CD4-positive, alpha-beta memory T cell (primary cell): ENCODE measurements around the gene LAMB2. TPM values are rescaled to one million over a fixed set of nuclear protein-coding genes. Genes with fewer than 3 reads are reported as not detected.

Source experiments
- CTCF ChIA-PET: fragments of 350-600 bp; sonication (Branson Sonifier 250); formaldehyde crosslinking; loops from one replicate; lab custom pipeline; 2021; ENCODE audit warnings: inconsistent platforms; ENCODE audit not compliant: partially characterized antibody; lab: Charles Lee
- POLR2A ChIA-PET: fragments of 350-600 bp; sonication (Branson Sonifier 250); formaldehyde crosslinking; loops from one replicate; lab custom pipeline; 2021; ENCODE audit not compliant: partially characterized antibody; lab: Charles Lee
- DNase-seq, 5 donors: peaks; one replicate each; pipeline versions ENCODE4 v3.0.0 to v3.0.0-alpha.2; 2020 to 2022; ENCODE audit warnings: mixed read lengths in 1 of 5
- H3K27ac ChIP-seq: one replicate; pipeline ENCODE4 v1.7.0; 2013; ENCODE audit warnings: low read depth, low read length
- H3K27me3 ChIP-seq: 2 replicates; pipeline ENCODE4 v1.7.0; 2013; ENCODE audit warnings: mild to moderate bottlenecking, low read length, moderate library complexity; ENCODE audit not compliant: insufficient read depth
- H3K36me3 ChIP-seq: 2 replicates; pipeline ENCODE4 v1.7.0; 2013; ENCODE audit warnings: mild to moderate bottlenecking, low read length, moderate library complexity; ENCODE audit not compliant: insufficient read depth
- H3K4me1 ChIP-seq: 2 replicates; pipeline ENCODE4 v1.7.0; 2013; ENCODE audit warnings: mild to moderate bottlenecking, low read length, moderate library complexity; ENCODE audit not compliant: insufficient read depth
- H3K4me3 ChIP-seq, 2 donors: one replicate each; pipeline ENCODE4 v1.7.0; 2013; ENCODE audit warnings: low read length in 2 of 2, mild to moderate bottlenecking in 1 of 2
- H3K9me3 ChIP-seq, 2 donors: one replicate each; pipeline ENCODE4 v1.7.0; 2013; ENCODE audit warnings: low read length in 2 of 2, control low read depth in 1 of 2; ENCODE audit not compliant: control insufficient read depth in 1 of 2
- H3K27ac Mint-ChIP-seq, 7 donors: one replicate each; pipeline ENCODE4 v1.8.0; 2020 to 2021; ENCODE audit warnings: mixed read lengths in 7 of 7, mild to moderate bottlenecking in 6 of 7, inconsistent platforms in 3 of 7, moderate library complexity in 3 of 7
- H3K27me3 Mint-ChIP-seq, 2 donors: one replicate each; pipeline ENCODE4 v1.8.0; 2020 to 2021; ENCODE audit warnings: mixed read lengths in 2 of 2
- H3K36me3 Mint-ChIP-seq, 2 donors: one replicate each; pipeline ENCODE4 v1.8.0; 2020 to 2021; ENCODE audit warnings: mixed read lengths in 2 of 2, inconsistent platforms in 1 of 2, mild to moderate bottlenecking in 1 of 2
- H3K4me1 Mint-ChIP-seq, 4 donors: one replicate each; pipeline ENCODE4 v1.8.0; 2020 to 2021; ENCODE audit warnings: mixed read lengths in 4 of 4, mild to moderate bottlenecking in 1 of 4
- H3K4me3 Mint-ChIP-seq, 8 donors: one replicate each; pipeline ENCODE4 v1.8.0; 2020 to 2021; ENCODE audit warnings: mixed read lengths in 8 of 8, mild to moderate bottlenecking in 7 of 8, moderate library complexity in 6 of 8, inconsistent platforms in 3 of 8
- H3K9me3 Mint-ChIP-seq, 8 donors: one replicate each; pipeline ENCODE4 v1.8.0; 2020 to 2021; ENCODE audit warnings: mixed read lengths in 8 of 8, mild to moderate bottlenecking in 5 of 8, inconsistent platforms in 3 of 8, moderate library complexity in 1 of 8
- intact Hi-C: fragments of 100-400 bp; cut with micrococcal nuclease; formaldehyde crosslinking; loops from one replicate; pipeline ENCODE4 v1.15.1; 2023
- polyA plus RNA-seq, 2 donors: library from polyadenylated mRNA; unstranded; fragments of 300-500 nt; fragmentation: Illumina TruSeq; gene quantifications; one replicate each; pipeline ENCODE4 v1.2.3, GENCODE V29; 2021
- total RNA-seq, 2 experiments: library from RNA; stranded (reverse); gene quantifications; one replicate each; pipeline ENCODE4 v1.2.3, GENCODE V29; 2021

The LAMB2 gene
- total and polyA plus RNA-seq, 4 experiments from 2014 or later: 1.1 TPM; not detected in 3

GRCh38 chr3:49173116-49173791 lies 40.4 kb upstream of the LAMB2 start:
- no peak for DNase-seq
- no peaks in the 10 kb centered on the region for H3K27me3 ChIP-seq
- intact Hi-C loops: loop anchor here (5.0 kb wide), 1 partner anchor 104 kb away; the partner anchor contains the start of gene C3orf62
- POLR2A ChIA-PET: no interaction called here
- no peak overlapping the region for H3K4me3 ChIP-seq
- no peak overlapping the region for H3K27ac ChIP-seq
- no peaks in the 10 kb centered on the region for H3K27me3 Mint-ChIP-seq
- H3K27ac Mint-ChIP-seq: no peak overlapping the region
- H3K4me1 ChIP-seq: peaks cover 14% of the 10 kb centered on the region
- H3K4me3 Mint-ChIP-seq: no peak overlapping the region
- CTCF ChIA-PET: no interaction called here
- no peaks in the 10 kb centered on the region for H3K9me3 ChIP-seq
- H3K36me3 ChIP-seq: no peaks in the 10 kb centered on the region
- H3K9me3 Mint-ChIP-seq: peaks cover 0 to 2% (median 0%) of the 10 kb centered on the region in 8 donors
- peaks cover 0 to 1% of the 10 kb centered on the region in 2 donors for H3K36me3 Mint-ChIP-seq
- H3K4me1 Mint-ChIP-seq: peaks cover 5 to 22% (median 11%) of the 10 kb centered on the region in 4 donors

GRCh38 chr3:49172551-49173041 lies 39.7 kb upstream of the LAMB2 start:
- ChIA-PET CTCF (interaction anchor here (1.1 kb wide), 1 partner anchor 14 kb away, joined by 3 read pairs; no protein-coding TSS in a partner anchor), POLR2A (no interaction called here)
- H3K27ac Mint-ChIP-seq: peak overlapping the region in 1 of 7 donors; percentile 36

GRCh38 chr3:49171775-49172500 lies 39.1 kb upstream of the LAMB2 start:
- Mint-ChIP-seq H3K27me3 (no peaks in the 10 kb centered on the region), H3K36me3 (peaks cover 0 to 1% of the 10 kb centered on the region in 2 donors), H3K4me3 (peak overlapping the region in 7 of 8 donors; percentile 40 to 88 (median 66)), H3K4me1 (peaks cover 5 to 23% (median 11%) of the 10 kb centered on the region in 4 donors), H3K9me3 (peaks cover 0 to 2% (median 0%) of the 10 kb centered on the region in 8 donors), H3K27ac (peak overlapping the region in 2 of 7 donors; percentile 14 to 66)
- Histone ChIP-seq H3K36me3 (no peaks in the 10 kb centered on the region), H3K27ac (peak overlapping the region; percentile 32), H3K27me3 (no peaks in the 10 kb centered on the region), H3K4me1 (peaks cover 14% of the 10 kb centered on the region), H3K4me3 (peak overlapping the region; percentile 57 to 72), H3K9me3 (no peaks in the 10 kb centered on the region)
- intact Hi-C loops: loop anchor here (1.0 to 5.0 kb wide), 3 partner anchors 51 to 277 kb away; partner anchors contain the start of genes C3orf62 and USP19
- peak in 1 of 5 donors; percentile 3 for DNase-seq
- CTCF ChIA-PET: interaction anchor here (0.9 to 3.6 kb wide), 12 partner anchors 8 to 277 kb away, joined by 3 to 27 read pairs (median 6); partner anchors contain the start of genes QRICH1 and USP4
- POLR2A ChIA-PET: interaction anchor here (0.8 to 2.5 kb wide), 6 partner anchors 14 to 298 kb away, joined by 3 to 12 read pairs (median 6); partner anchors contain the start of genes DAG1, NICN1, QRICH1 and USP4

More at GRCh38 chr3:49172551-49173041, 39.7 kb upstream of the LAMB2 start:
- intact Hi-C loops: loop anchor here (5.0 kb wide), 1 partner anchor 105 kb away; the partner anchor contains the start of gene C3orf62
- Mint-ChIP-seq H3K27me3 (no peaks in the 10 kb centered on the region), H3K9me3 (peaks cover 0 to 2% (median 0%) of the 10 kb centered on the region in 8 donors), H3K4me1 (peaks cover 5 to 22% (median 11%) of the 10 kb centered on the region in 4 donors), H3K4me3 (peak overlapping the region in 5 of 8 donors; percentile 7 to 62 (median 31)), H3K36me3 (peaks cover 0 to 1% of the 10 kb centered on the region in 2 donors)
- Histone ChIP-seq H3K36me3 (no peaks in the 10 kb centered on the region), H3K4me3 (no peak overlapping the region), H3K9me3 (no peaks in the 10 kb centered on the region), H3K4me1 (peaks cover 14% of the 10 kb centered on the region), H3K27me3 (no peaks in the 10 kb centered on the region), H3K27ac (no peak overlapping the region)
- DNase-seq: no peak

DNA sequence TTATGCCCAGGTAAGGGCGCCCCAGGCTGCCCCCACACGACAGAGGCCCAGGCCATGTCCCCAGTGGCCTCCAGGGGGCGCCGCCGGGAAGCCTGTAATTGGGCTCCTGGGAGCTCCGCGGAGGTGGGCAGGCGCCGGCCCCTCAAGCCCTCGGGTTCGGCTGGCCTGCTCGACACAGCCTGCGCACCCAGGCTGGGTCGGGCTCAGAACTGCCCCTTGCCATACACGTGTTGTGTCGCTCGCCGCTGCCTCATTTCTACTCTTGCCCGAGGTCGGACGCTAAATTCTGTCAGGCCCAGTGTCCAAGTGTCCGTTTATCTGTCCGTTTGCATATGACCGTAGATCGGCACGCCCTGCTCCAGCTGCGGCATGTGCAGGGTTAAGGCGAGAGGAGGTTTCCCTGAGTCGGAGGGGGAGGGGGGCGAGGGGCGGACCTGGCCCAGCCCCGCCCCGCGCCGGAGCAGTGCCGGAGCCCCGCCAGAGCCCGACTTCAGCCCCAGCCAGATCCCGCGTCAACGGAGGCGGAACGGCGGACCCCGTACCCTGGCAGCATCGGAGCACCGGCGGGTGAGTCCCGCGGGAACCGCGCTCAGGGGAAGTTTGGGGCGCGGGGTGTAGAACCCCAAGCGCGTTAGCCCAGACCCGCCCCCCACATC lies 38.4 kb upstream of the LAMB2 start, which contains the start of gene KLHDC8B:
TSS of gene KLHDC8B (plus strand) at position 480 of the 656 bp plus-strand sequence. CDS start 1,172 bp downstream, outside the sequence.
- intact Hi-C loops: loop anchor here (1.0 to 5.0 kb wide), 3 partner anchors 50 to 278 kb away; partner anchors contain the start of genes C3orf62 and USP19
- H3K9me3 ChIP-seq: no peaks in the 10 kb centered on the region
- peak within 1 kb of the TSS; percentile 51 to 85 (median 66) for H3K27ac Mint-ChIP-seq
- H3K4me3 Mint-ChIP-seq: peak within 1 kb of the TSS; percentile 85 to 90 (median 88)
- H3K27ac ChIP-seq: peak within 1 kb of the TSS; percentile 32
- ChIA-PET CTCF (interaction anchor here (0.6 to 3.6 kb wide), 18 partner anchors 9 to 342 kb away, joined by 3 to 27 read pairs (median 6); partner anchors contain the start of genes C3orf62, DAG1, NDUFAF3 and QRICH1), POLR2A (interaction anchor here (0.5 to 2.5 kb wide), 9 partner anchors 12 to 299 kb away, joined by 3 to 12 read pairs (median 4); partner anchors contain the start of genes DAG1, NICN1, QRICH1 and USP4)
- peaks cover 21% of the 10 kb centered on the region for H3K4me1 ChIP-seq
- peak within 1 kb of the TSS; percentile 57 to 72 for H3K4me3 ChIP-seq
- peaks cover 0 to 3% of the 10 kb centered on the region in 2 donors for H3K36me3 Mint-ChIP-seq
- no peaks in the 10 kb centered on the region for H3K27me3 ChIP-seq
- H3K36me3 ChIP-seq: no peaks in the 10 kb centered on the region
- H3K27me3 Mint-ChIP-seq: no peaks in the 10 kb centered on the region
- DNase-seq: peak; percentile 74 to 77 (median 76)
- H3K9me3 Mint-ChIP-seq: peaks cover 0 to 2% (median 0%) of the 10 kb centered on the region in 8 donors
- peaks cover 6 to 30% (median 16%) of the 10 kb centered on the region in 4 donors for H3K4me1 Mint-ChIP-seq

- Mint-ChIP-seq H3K4me3 (peak overlapping the region in 7 of 8 donors; percentile 85 to 90 (median 88)), H3K9me3 (peaks cover 0 to 2% (median 0%) of the 10 kb centered on the region in 8 donors), H3K36me3 (peaks cover 0 to 6% of the 10 kb centered on the region in 2 donors), H3K27me3 (no peaks in the 10 kb centered on the region), H3K27ac (peak overlapping the region in 5 of 7 donors; percentile 3 to 85 (median 67)), H3K4me1 (peaks cover 6 to 32% (median 17%) of the 10 kb centered on the region in 4 donors)
- Histone ChIP-seq H3K36me3 (no peaks in the 10 kb centered on the region), H3K4me3 (peak overlapping the region; percentile 57 to 72), H3K9me3 (no peaks in the 10 kb centered on the region), H3K4me1 (peaks cover 22% of the 10 kb centered on the region), H3K27me3 (no peaks in the 10 kb centered on the region), H3K27ac (no peak overlapping the region)
- DNase-seq: no peak
- intact Hi-C loops: loop anchor here (1.0 to 5.0 kb wide), 3 partner anchors 50 to 279 kb away; partner anchors contain the start of genes C3orf62 and USP19
- POLR2A ChIA-PET: interaction anchor here (0.5 to 2.5 kb wide), 7 partner anchors 11 to 299 kb away, joined by 3 to 12 read pairs (median 5); partner anchors contain the start of genes DAG1, QRICH1 and USP4
- CTCF ChIA-PET: interaction anchor here (0.6 to 3.6 kb wide), 19 partner anchors 9 to 343 kb away, joined by 3 to 27 read pairs (median 5); partner anchors contain the start of genes C3orf62, DAG1, NDUFAF3 and USP4
Measured at GRCh38 chr3:49170744-49171118, 37.9 kb upstream of the LAMB2 start.
